AG04450 (cell line): ENCODE measurements around the gene TIMP2. TPM values are rescaled to one million over a fixed set of nuclear protein-coding genes. Genes with fewer than 3 reads are reported as not detected.

Experiments
- CTCF ChIA-PET: fragments of 300-600, 350-600 bp; formaldehyde crosslinking; extraction: SDS; loops from one replicate; lab custom pipeline; 2022; ENCODE audit warnings: antibody characterized with exemption, inconsistent platforms; lab: Charles Lee
- POLR2A ChIA-PET: fragments of 350-600 bp; formaldehyde crosslinking; extraction: SDS; loops from one replicate; lab custom pipeline; 2021; ENCODE audit warnings: antibody characterized with exemption, inconsistent platforms; lab: Yijun Ruan, JAX
- DNase-seq: peaks from one replicate; pipeline ENCODE4 v3.0.0-alpha.2; 2011; ENCODE audit warnings: low read depth, low spot score
- H3K27ac ChIP-seq: one replicate; pipeline ENCODE4 v1.5.1; 2012; ENCODE audit warnings: low read depth, low read length, control low read depth
- H3K27me3 ChIP-seq: one replicate; pipeline ENCODE4 v1.6.0; 2012; ENCODE audit warnings: low read length; ENCODE audit not compliant: control insufficient read depth, insufficient read depth
- H3K4me3 ChIP-seq: 2 replicates; pipeline ENCODE4 v1.5.1; 2011; ENCODE audit warnings: mild to moderate bottlenecking, low read depth, low read length, control low read depth
- H3K9me3 ChIP-seq: 2 replicates; pipeline ENCODE4 v1.5.1; 2012; ENCODE audit warnings: low read length; ENCODE audit not compliant: control insufficient read depth, insufficient read depth
- CTCF ChIP-seq: IDR thresholded peaks from 2 replicates; pipeline ENCODE4 v1.5.1; 2011; ENCODE audit warnings: low read depth, low read length, control low read depth, inconsistent platforms
- polyA plus RNA-seq: library from polyadenylated mRNA; depleted of rRNA; stranded (reverse); fragments of >200 nt; gene quantifications from 2 replicates; pipeline ENCODE4 v1.2.3, GENCODE V29; 2011

The TIMP2 gene
- polyA plus RNA-seq, 1 experiment: 356 TPM

DNA sequence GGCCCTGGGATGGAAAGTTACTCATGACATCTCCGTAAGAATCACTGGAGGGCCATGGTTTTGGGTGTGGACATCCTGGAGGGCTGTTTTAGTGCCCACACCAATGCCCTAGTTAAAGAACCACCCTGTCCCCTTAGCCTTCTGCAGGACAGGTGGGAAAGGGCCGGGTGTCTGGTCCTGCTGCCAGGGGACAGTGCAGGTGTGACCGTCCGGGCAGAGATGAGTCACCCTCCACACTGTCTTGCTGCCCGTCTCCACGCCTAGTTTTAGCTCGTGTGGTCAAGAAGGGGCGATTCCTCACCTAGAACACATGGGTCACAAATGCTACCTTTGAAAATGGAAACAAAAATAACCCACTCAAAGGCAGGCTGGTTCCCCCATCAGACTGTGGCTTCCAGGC, 39.2 kb downstream of the TIMP2 start:
- Histone ChIP-seq H3K4me3 (no peak overlapping the region), H3K27me3 (no peaks in the 10 kb centered on the region), H3K27ac (peak overlapping the region; percentile 99), H3K9me3 (no peaks in the 10 kb centered on the region; the same call in 1 of the 2 replicates)
- CTCF ChIA-PET: no interaction called here
- DNase-seq: no peak
- POLR2A ChIA-PET: no interaction called here
- TF ChIP-seq CTCF: no peak

DNA sequence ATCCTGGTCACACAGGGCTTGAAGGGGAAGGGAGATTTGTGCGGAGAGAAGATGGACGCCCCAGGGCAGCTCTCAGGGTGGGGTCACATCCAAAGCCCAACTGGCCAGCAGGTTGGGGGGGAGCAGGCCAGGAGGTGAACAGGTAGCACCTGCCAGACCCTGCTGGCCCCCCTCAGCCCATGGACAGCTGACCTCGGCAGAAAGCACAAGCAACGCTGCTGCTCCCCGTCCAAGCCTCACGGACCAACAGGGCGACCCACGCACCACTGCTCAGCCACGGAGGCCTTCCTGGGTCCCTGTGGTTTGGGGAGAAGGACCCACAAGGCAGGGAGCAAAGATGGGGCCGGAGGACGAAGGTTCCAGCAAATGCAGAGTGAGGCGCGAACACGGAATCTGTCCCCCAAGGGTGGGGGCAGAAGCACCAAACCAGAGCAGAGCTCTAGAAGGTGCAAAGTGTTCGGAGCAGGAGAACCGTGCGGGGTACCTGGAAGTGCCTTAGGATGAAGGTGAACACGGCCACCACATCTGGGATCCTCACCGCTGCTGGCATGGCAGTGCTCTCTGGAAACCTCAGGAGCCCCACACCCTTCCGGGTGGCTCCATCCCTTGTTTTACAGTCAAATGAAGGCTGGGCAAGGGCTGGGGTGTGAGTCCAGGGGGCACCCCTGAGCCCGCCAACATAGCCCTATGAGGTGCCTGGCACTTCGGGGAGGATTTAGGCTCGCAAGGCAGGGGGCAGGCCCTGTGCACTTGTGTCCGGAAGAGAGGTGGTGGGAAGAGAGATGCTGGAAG, 40.1 kb downstream of the TIMP2 start:
- no peak for DNase-seq
- Histone ChIP-seq H3K27ac (peak overlapping the region; percentile 99), H3K4me3 (no peak overlapping the region), H3K9me3 (no peaks in the 10 kb centered on the region; the same call in 1 of the 2 replicates), H3K27me3 (no peaks in the 10 kb centered on the region)
- no peak for TF ChIP-seq CTCF
- POLR2A ChIA-PET: interaction anchor here (1.1 to 1.4 kb wide), 2 partner anchors 20 to 44 kb away, joined by 3 read pairs; no protein-coding TSS in a partner anchor
- CTCF ChIA-PET: interaction anchor here (2.0 kb wide), 1 partner anchor 19 kb away, joined by 7 read pairs; no protein-coding TSS in a partner anchor

DNA sequence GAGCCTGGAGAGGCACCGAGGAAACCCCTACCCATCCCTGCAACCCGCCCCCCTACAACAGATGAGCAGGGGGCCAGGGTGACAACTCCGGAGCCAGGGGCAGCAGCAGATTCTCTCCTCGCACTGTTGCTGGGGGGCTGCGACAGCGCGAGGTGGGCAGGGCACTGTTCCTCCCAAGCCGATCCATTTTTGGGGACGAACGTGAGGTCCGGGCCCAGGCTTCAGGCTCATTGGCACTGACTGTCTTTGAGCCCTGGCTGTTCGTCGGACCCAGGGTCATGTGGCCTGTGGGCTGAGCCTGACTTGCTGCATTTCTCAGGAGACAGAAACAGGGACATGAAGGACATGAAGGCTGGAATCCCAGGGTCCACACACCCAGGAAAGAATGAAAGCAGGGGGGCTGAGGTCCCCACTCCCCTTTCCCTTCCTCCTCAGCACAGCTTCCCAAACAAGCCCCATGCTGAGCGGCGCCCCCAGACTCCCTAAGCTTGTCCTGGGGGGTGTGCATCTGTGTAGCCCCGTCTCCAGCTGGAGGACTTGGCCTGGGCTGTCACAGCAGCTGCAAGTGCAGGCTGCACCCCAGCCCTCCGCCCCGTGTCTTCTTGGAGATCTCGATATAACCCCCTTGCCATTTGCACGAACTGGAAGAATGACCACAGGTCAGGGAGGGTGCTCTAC, 40.9 kb downstream of the TIMP2 start:
- ChIA-PET POLR2A (interaction anchor here (0.7 to 1.6 kb wide), 13 partner anchors 11 to 87 kb away, joined by 3 to 7 read pairs (median 3); no protein-coding TSS in a partner anchor), CTCF (interaction anchor here (2.0 kb wide), 1 partner anchor 18 kb away, joined by 7 read pairs; no protein-coding TSS in a partner anchor)
- no peak for TF ChIP-seq CTCF
- Histone ChIP-seq H3K27ac (peak overlapping the region; percentile 99), H3K27me3 (no peaks in the 10 kb centered on the region), H3K4me3 (peak overlapping the region; percentile 50), H3K9me3 (no peaks in the 10 kb centered on the region; the same call in 1 of the 2 replicates)
- DNase-seq: no peak

GRCh38 chr17:78883533-78884131, 41.6 kb downstream of the TIMP2 start:
- DNase-seq: peak; percentile 93
- Histone ChIP-seq H3K27ac (peak overlapping the region; percentile 99), H3K4me3 (peak overlapping the region; percentile 50), H3K27me3 (no peaks in the 10 kb centered on the region), H3K9me3 (no peaks in the 10 kb centered on the region; the same call in 1 of the 2 replicates)
- TF ChIP-seq CTCF: no peak
- ChIA-PET CTCF (interaction anchor here (2.0 kb wide), 1 partner anchor 18 kb away, joined by 7 read pairs; no protein-coding TSS in a partner anchor), POLR2A (interaction anchor here (0.7 to 1.6 kb wide), 14 partner anchors 12 to 96 kb away, joined by 3 to 7 read pairs (median 4); partner anchors contain the start of gene LGALS3BP)
